HEK293 (cell line): ENCODE results near the gene ZSCAN20.

Experiments used
- CTCF ChIP-seq: fragments of 450-650 bp; formaldehyde crosslinking; IDR thresholded peaks from 2 replicates; pipeline ENCODE4 v1.5.1; 2016; ENCODE audit warnings: missing biosample characterization, missing genetic modification characterization
- YY1 ChIP-seq: fragments of 450-650 bp; formaldehyde crosslinking; IDR thresholded peaks from 2 replicates; pipeline ENCODE4 v1.5.1; 2018; ENCODE audit warnings: missing biosample characterization, missing genetic modification characterization
- ZNF37A ChIP-seq: fragments of 450-650 bp; IDR thresholded peaks from 2 replicates; pipeline ENCODE4 v1.5.1; 2018; ENCODE audit warnings: missing biosample characterization, missing genetic modification characterization
- ZNF654 ChIP-seq: fragments of 450-650 bp; formaldehyde crosslinking; IDR thresholded peaks from 2 replicates; pipeline ENCODE4 v1.5.1; 2016; ENCODE audit warnings: low read depth, missing biosample characterization, missing genetic modification characterization

- TF ChIP-seq ZNF37A (tag by site-specific recombination) (no peak), YY1 (tag by site-specific recombination) (no peak), CTCF (tag by site-specific recombination) (no peak), ZNF654 (tag by site-specific recombination) (no peak)
These were observed 5.0 kb downstream of the ZSCAN20 start for GRCh38 chr1:33477451-33477850.
